H1 (cell line): Measurements from ENCODE around the gene DRAM2. TPM values are rescaled to one million over a fixed set of nuclear protein-coding genes. Genes with fewer than 3 reads are reported as not detected.

Experiments
- KDM4A ChIP-seq: IDR thresholded peaks from one replicate; pipeline ENCODE4 v1.7.1; 2012; ENCODE audit warnings: low read depth, mild to moderate bottlenecking, moderate library complexity, low read length, inconsistent platforms; ENCODE audit not compliant: severe bottlenecking
- RBBP5 ChIP-seq: IDR thresholded peaks from 2 replicates; pipeline ENCODE4 v1.7.1; 2012; ENCODE audit warnings: low read depth, mild to moderate bottlenecking, inconsistent platforms, low read length, moderate library complexity, borderline replicate concordance
- TCF12 ChIP-seq: IDR thresholded peaks from 2 replicates; pipeline ENCODE4 v1.6.1; 2011; ENCODE audit warnings: low read depth, mild to moderate bottlenecking, low read length
- TEAD4 ChIP-seq: IDR thresholded peaks from 2 replicates; pipeline ENCODE4 v1.6.1; 2012; ENCODE audit warnings: low read depth, low read length, inconsistent platforms, mixed read lengths
- polyA plus RNA-seq, 7 experiments: library from polyadenylated mRNA; depleted of rRNA in 3 of 7; stranded (reverse) in 5 of 7; unstranded in 2 of 7; fragments of >200 nt in 5 of 7; fragments of 200-250 nt in 2 of 7; gene quantifications; 1 replicate in 5 of 7; 2 replicates in 1 of 7; 4 replicates in 1 of 7; pipeline versions ENCODE4 v1.2.1 to v1.2.3, GENCODE V29; 2011 to 2013; ENCODE audit warnings: missing spikeins in 2 of 7, mixed read lengths in 2 of 7
- total RNA-seq: library from RNA; stranded (reverse); fragmentation: NEBNext Ultra II Directional; extraction: Animal tissue kit (Norgen Biotek cat#: 25700); gene quantifications from 2 replicates; pipeline ENCODE4 v1.2.1, GENCODE V29; 2021

Gene DRAM2
- total and polyA plus RNA-seq, 2 of the 8 experiments (the other 6 are each of a cell fraction or from before 2014, with no cell fraction given) = 35.2 to 68.2 TPM

DNA sequence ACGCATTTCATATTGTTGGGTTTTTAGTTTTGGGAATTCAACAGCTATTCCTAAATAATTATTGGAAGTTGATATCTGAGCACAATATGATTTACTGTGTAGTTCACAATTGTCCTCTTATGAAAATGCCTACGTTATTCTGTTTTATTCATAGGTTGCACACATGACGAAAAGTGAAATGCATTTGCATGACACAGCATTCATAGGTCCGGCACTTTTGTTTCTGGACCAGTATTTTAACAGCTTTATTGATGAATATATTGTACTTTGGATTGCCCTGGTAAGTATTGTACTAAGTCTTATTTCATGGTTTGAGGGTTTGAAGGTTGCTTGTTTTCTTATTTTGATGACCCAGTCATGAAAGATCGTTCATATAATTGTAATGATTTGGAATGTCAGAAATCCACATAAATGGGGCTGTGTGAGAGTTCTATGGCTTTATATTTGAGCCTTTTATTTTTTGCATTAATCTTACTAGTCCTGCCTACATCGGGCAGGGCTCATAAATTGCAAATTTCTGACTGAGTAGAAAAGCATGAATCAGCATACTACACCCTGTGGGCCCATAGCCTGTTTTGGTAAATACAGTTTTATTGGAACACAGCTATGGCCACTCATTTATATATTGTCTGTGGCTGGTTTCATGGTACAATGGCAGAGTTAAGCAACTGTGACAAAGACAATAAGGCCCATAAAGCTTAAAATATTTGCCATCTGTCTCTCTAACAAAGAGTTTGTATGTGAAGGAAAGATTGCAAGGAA lies 43.6 kb upstream of the DRAM2 start (continued):
- TF ChIP-seq TEAD4 (no peak), KDM4A (no peak), TCF12 (no peak), RBBP5 (no peak)
